BLaER1 treated with 17β-estradiol and CSF1 and Interleukin-3, amounts not matched to agents 10 nM and 100 nM (cell line): ENCODE results near the gene SOAT2.

ENCODE experiments used
- H3K27ac ChIP-seq, 11 experiments: shearing (Covaris generic); formaldehyde crosslinking; 2 replicates each; pipeline ENCODE4 v1.8.1; 2022
- H3K27me3 ChIP-seq, 11 experiments: shearing (Covaris generic); formaldehyde crosslinking; 2 replicates each; pipeline ENCODE4 v1.8.1; 2022
- H3K36me3 ChIP-seq, 11 experiments: shearing (Covaris generic); formaldehyde crosslinking; 2 replicates each; pipeline ENCODE4 v1.8.1; 2022
- H3K4me1 ChIP-seq, 10 experiments: shearing (Covaris generic); formaldehyde crosslinking; 2 replicates each; pipeline ENCODE4 v1.8.1; 2022
- H3K4me2 ChIP-seq, 11 experiments: shearing (Covaris generic); formaldehyde crosslinking; 2 replicates each; pipeline ENCODE4 v1.8.1; 2022
- H3K4me3 ChIP-seq, 10 experiments: shearing (Covaris generic); formaldehyde crosslinking; 2 replicates each; pipeline ENCODE4 v1.8.1; 2022
- H3K9ac ChIP-seq, 11 experiments: shearing (Covaris generic); formaldehyde crosslinking; 2 replicates each; pipeline ENCODE4 v1.8.1; 2022
- H3K9me3 ChIP-seq, 11 experiments: shearing (Covaris generic); formaldehyde crosslinking; replicated peaks in 1 of 11; 2 replicates each; pipeline ENCODE4 v1.8.1; 2022
- H4K20me1 ChIP-seq, 11 experiments: shearing (Covaris generic); formaldehyde crosslinking; 2 replicates each; pipeline ENCODE4 v1.8.1; 2022
- Cebpa-rat ChIP-seq, 11 experiments: shearing (Covaris generic); IDR thresholded peaks; 2 replicates each; pipeline ENCODE4 v1.8.1; 2022

SOAT2 gene

DNA sequence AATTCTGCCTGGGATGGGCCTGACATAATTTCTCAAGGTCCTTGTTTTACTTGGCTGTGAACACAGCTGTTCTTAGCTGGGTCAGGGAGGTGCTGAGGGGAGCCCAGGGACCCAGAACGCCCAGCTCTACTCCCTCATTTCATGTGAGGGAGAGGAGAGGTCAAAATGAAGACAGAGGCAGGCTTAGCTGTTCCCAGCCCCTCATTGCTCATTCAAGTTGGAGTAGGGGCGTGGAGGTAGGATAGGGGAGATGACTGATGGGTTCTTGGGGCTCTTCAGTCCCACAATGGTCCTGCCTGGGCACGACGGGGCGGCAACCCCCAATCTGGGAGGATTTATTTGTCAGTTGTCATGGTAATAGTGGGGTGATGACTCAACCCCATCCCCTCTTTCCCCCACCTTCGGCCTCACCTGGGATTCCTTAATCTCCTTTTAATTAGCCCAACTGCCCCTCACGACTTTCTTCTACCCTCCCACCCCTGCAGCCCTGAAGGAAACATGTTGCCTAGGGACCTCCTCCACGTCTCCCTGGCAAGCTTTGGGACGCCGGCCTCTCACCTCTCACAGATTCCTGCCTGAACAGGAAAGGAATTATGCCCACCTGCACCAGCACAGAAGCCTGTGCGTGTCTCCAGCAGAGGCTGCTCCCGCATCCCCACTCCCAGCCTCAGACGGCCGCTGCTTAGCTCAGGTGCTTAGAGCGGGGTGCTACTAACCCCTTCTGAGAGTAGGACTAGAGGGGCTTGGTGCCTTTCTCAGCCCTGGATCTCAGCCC is 34.3 kb upstream of the SOAT2 start:
- Histone ChIP-seq H3K4me2 (peak overlapping the region in 2 of 11 experiments; percentile 2 to 5; a peak in 1 of 22 replicates), H3K9me3 (no peaks in the 10 kb centered on the region), H3K4me1 (peaks cover 35 to 75% (median 45%) of the 10 kb centered on the region in 10 experiments), H3K4me3 (no peak overlapping the region), H3K27ac (0 out of 22 replicates have a peak overlapping the region, but pooled peaks of 1 of the 11 experiments have one; percentile 5), H4K20me1 (peaks cover 0 to 50% (median under 1%) of the 10 kb centered on the region in 11 experiments; a peak in 8 of 22 replicates), H3K27me3 (no peaks in the 10 kb centered on the region), H3K9ac (peak overlapping the region in 3 of 11 experiments; percentile 11 to 31 (median 15); a peak in 3 of 22 replicates), H3K36me3 (peaks cover 26 to 82% (median 59%) of the 10 kb centered on the region in 11 experiments)
- no peak for TF ChIP-seq Cebpa-rat (IDR thresholded peaks at IDR 0.05)

DNA sequence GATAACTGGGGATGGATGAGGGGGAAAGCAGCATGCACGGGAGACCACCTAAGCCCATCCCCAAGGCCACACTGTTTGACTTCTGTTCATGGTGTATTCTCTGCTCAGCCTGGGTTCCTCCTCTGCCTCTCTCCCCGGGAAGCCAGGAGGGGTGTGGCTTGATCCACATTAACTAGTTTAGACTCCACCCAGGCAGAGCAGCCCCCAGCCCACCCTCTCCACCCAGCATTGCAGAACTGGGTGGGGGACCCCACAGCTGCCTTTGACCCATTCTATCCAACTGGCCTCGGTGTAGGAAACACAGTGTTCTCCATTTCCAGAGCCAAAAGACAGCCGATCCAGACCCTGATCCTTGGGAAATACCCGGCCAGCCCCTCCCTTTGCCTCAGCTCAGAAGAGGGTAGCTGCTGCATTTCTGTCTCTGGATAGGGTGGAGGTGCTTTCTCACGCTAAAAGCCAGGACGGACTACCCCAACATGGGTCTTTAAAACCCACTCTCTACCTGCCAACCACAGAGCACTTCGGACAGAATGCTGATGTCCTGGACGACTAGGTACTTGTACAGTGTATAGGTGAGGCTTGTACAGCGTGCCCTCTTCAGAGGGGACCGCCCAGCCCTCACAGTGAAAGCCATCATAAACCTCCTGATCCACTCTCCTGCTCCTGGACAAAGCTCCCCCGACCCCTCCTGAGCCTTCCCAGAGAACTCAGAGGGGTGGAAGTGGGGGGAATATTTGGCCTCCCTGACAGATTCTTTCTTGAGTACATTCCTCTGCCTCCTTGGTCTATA is 33.5 kb upstream of the SOAT2 start:
- peaks cover 29 to 82% (median 59%) of the 10 kb centered on the region in 11 experiments for H3K36me3 ChIP-seq
- H3K9me3 ChIP-seq, result no peaks in the 10 kb centered on the region

DNA sequence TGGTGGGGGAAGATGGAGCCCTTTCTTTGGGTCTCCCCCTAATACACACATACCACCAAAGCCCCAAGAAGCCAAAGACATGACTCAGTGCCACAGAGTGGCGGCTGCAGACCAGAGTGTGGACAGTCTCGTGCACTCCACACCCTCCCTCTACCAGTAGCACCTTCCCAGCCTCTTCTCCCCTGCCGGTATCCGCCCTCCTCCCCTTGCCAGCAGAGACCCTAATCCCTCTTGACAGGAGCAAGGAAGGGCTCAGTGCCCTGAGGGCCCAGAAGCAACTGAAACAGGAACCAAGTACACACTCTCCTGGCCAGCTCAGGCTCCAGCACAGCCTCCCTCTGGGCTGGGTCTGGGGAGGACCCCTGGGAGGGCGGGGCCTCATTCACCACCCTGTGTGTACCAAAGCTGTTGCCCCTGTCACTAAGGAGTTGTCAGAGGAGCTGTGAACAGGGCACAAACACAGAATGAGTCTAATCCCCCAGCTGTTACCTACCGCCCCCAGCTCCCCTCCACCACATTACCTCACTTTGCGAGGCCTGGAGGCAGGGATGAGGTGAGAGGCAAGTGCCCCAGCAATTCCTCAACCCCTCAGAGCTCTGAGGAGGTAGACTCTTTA is 32.3 kb upstream of the SOAT2 start:
- Histone ChIP-seq H3K27ac (peak overlapping the region in 4 of 11 experiments; percentile 3 to 50 (median 12); a peak in 2 of 22 replicates), H4K20me1 (peaks cover 0 to 38% (median 0%) of the 10 kb centered on the region in 11 experiments; a peak in 8 of 22 replicates), H3K27me3 (no peaks in the 10 kb centered on the region), H3K4me3 (no peak overlapping the region), H3K4me2 (peak overlapping the region; percentile 52 to 78 (median 64); a peak in 19 of 22 replicates), H3K36me3 (peaks cover 31 to 83% (median 60%) of the 10 kb centered on the region in 11 experiments), H3K9ac (peak overlapping the region in 7 of 11 experiments; percentile 5 to 48 (median 30); a peak in 7 of 22 replicates), H3K4me1 (peaks cover 27 to 70% (median 42%) of the 10 kb centered on the region in 10 experiments), H3K9me3 (no peaks in the 10 kb centered on the region)
- no peak for TF ChIP-seq Cebpa-rat (IDR thresholded peaks at IDR 0.05)

More for the DNA sequence above, 33.5 kb upstream of the SOAT2 start:
- H4K20me1 ChIP-seq, result peaks cover 0 to 43% (median 0%) of the 10 kb centered on the region in 11 experiments; a peak in 8 of 22 replicates
- H3K27ac ChIP-seq, result no peak overlapping the region
- peaks cover 28 to 76% (median 43%) of the 10 kb centered on the region in 10 experiments for H3K4me1 ChIP-seq
- TF ChIP-seq Cebpa-rat (IDR thresholded peaks at IDR 0.05), result no peak
- no peaks in the 10 kb centered on the region for H3K27me3 ChIP-seq
- H3K9ac ChIP-seq, result 0 out of 22 replicates have a peak overlapping the region, but pooled peaks of 1 of the 11 experiments have one; percentile 11
- no peak overlapping the region for H3K4me3 ChIP-seq
- H3K4me2 ChIP-seq, result no peak overlapping the region

DNA sequence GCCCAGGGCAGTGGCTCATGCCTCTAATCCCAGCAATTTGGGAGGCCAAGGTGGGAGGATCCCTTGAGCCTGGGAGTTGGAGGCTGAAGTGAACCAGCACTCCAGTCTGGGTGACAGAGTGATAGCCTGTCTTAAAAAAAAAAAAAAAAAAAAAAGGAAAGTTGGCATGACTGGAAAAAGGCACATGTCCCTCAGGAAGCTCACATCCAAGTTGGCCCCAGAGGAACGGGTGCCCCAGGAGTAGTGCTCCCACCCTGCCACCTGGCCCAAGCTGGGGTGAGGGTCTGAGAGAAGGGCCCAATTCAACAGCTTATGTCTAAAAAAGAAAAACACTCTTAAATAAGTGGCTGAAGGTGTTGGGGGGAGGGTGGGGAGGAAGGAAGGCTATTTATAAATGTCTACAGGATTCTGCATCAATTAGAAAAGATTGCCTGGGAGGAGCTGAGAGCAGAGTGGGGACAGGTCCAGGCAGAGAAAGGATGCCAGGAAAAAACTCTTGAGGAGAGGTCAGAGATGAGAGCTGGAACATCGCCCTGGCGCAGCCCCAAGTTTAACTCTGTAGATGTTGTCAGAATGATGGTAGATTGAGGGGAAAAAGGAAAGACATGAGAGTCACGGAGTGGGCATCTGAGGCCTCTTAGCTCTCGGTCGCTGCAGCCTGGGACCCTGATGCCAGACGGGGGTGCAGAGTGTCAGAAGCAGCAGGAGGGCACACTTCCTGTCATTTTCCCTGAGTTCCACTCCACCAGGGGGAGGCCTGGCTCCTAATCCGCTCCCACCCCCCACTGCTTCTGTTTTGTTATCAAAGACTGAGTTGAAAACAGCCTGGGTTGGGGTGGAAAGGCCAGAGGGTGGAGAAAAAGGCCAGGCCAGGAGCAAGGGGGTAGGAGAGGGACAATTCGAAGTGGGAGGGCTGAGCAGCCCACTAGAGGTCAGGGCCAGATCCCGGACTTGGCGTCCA is 31.4 kb upstream of the SOAT2 start:
- H3K4me2 ChIP-seq, result peak overlapping the region; percentile 52 to 78 (median 64)

DNA sequence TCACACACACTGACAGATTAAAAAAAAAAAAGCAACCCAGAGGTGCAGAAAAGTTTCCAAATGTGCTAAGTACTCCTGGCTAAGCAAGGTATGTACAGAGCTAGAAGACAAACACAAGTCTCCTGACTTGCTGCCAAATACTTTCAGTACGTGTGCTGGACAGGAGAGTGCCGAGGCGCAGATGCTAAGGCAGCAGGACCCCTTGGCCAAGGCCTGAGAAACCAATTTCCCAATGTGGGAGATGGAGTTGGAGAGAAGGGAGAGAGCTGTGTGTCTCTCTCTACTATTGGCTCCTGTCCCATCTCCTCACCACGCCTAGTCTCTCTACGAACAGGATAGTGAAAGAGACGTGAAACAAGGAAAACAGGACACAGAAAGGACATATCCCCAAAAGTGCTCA is 29.4 kb upstream of the SOAT2 start:
- Histone ChIP-seq H3K9me3 (no peaks in the 10 kb centered on the region), H4K20me1 (peaks cover 0 to 28% (median 0%) of the 10 kb centered on the region in 11 experiments; a peak in 6 of 22 replicates), H3K27ac (no peak overlapping the region), H3K4me2 (peak overlapping the region in 3 of 11 experiments; percentile 17 to 63 (median 60); a peak in 3 of 22 replicates), H3K9ac (no peak overlapping the region), H3K27me3 (no peaks in the 10 kb centered on the region), H3K4me1 (peaks cover 32 to 61% (median 44%) of the 10 kb centered on the region in 10 experiments), H3K4me3 (no peak overlapping the region), H3K36me3 (peaks cover 44 to 74% (median 60%) of the 10 kb centered on the region in 11 experiments)
- no peak for TF ChIP-seq Cebpa-rat (IDR thresholded peaks at IDR 0.05)

More for the DNA sequence above, 31.4 kb upstream of the SOAT2 start:
- Histone ChIP-seq H3K9ac (peak overlapping the region in 9 of 11 experiments; percentile 10 to 48 (median 30); a peak in 12 of 22 replicates), H3K9me3 (no peaks in the 10 kb centered on the region), H3K27me3 (no peaks in the 10 kb centered on the region), H3K4me1 (peaks cover 21 to 62% (median 34%) of the 10 kb centered on the region in 10 experiments), H4K20me1 (peaks cover 0 to 38% (median 0%) of the 10 kb centered on the region in 11 experiments; a peak in 8 of 22 replicates), H3K4me3 (no peak overlapping the region), H3K27ac (peak overlapping the region in 5 of 11 experiments; percentile 3 to 56 (median 29); a peak in 6 of 22 replicates), H3K36me3 (peaks cover 40 to 85% (median 69%) of the 10 kb centered on the region in 11 experiments)
- no peak for TF ChIP-seq Cebpa-rat (IDR thresholded peaks at IDR 0.05)

DNA sequence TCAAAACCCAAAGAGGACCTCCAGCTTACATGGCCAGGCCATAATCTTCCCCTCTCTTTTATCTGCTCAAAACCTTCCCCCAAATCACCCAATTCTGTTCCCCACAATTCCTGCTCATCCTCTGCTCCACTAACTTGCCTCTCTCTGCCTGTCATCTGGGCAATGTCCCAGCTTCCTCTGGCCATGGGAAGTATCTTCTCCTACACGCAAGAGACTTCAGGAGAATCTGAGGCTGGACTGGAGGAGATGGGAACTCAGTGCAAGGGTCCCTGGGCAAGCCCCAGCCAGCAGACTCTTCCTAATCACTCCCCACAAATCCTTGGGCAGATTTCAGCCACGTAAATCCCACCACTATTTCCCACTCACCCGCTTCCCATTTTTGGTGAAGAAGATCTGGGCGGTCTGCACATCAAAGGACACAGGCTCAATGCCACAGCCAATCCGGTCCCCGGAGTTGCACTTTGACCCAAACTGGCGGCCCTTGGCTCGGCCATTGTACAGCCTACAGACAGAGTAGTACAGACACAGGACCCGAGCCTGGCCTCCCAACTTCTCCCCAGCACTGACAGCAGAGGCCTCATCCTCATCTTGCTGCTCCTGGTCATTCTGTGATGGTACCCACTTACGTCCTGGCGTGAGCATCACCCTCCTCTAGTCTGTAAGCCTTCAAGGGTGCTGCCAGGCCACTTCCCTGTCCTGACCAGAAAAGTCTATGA is 28.8 kb upstream of the SOAT2 start:
- H3K27ac ChIP-seq, result no peak overlapping the region
- H3K9me3 ChIP-seq, result no peaks in the 10 kb centered on the region
- H3K36me3 ChIP-seq, result peaks cover 44 to 70% (median 57%) of the 10 kb centered on the region in 11 experiments
- H3K9ac ChIP-seq, result no peak overlapping the region
- no peak for TF ChIP-seq Cebpa-rat (IDR thresholded peaks at IDR 0.05)
- H3K4me3 ChIP-seq, result no peak overlapping the region
- peaks cover 32 to 61% (median 44%) of the 10 kb centered on the region in 10 experiments for H3K4me1 ChIP-seq
- H3K27me3 ChIP-seq, result no peaks in the 10 kb centered on the region
- peak overlapping the region in 2 of 11 experiments; percentile 60 to 63; a peak in 1 of 22 replicates for H3K4me2 ChIP-seq
- peaks cover 0 to 23% (median 0%) of the 10 kb centered on the region in 11 experiments; a peak in 6 of 22 replicates for H4K20me1 ChIP-seq

DNA sequence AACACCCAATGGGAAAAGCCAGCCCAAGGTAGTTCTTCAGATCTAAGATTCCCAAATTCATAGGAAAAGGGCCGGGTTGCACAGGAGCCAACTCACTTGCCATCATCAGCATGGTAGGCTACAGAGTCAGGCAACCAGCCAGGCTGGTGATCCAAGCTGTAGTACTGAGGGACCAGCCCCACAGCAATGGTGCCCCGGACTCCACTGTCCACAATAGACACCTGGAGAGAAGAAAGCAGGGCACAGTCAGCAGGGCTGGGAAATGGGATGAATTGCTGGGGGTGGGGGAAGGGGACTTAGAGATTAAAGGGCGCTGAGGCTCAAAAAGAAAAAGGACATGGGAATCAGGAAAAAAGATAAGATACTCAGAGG is 28.3 kb upstream of the SOAT2 start:
- Histone ChIP-seq H3K9me3 (no peaks in the 10 kb centered on the region), H3K4me2 (no peak overlapping the region), H3K36me3 (peaks cover 44 to 65% (median 52%) of the 10 kb centered on the region in 11 experiments), H3K4me3 (no peak overlapping the region), H3K9ac (no peak overlapping the region), H3K4me1 (peaks cover 36 to 64% (median 49%) of the 10 kb centered on the region in 10 experiments), H4K20me1 (peaks cover 0 to 17% (median 0%) of the 10 kb centered on the region in 11 experiments; a peak in 5 of 22 replicates), H3K27me3 (no peaks in the 10 kb centered on the region), H3K27ac (no peak overlapping the region)
- TF ChIP-seq Cebpa-rat (IDR thresholded peaks at IDR 0.05), result no peak
